Activated naive CD4-positive, alpha-beta T cell treated with anti-CD3 and anti-CD28 coated beads, Interleukin-2, amount 50 U/mL, for 72 hours (primary cell): ENCODE data around the gene EXTL1. TPM values are rescaled to one million over a fixed set of nuclear protein-coding genes. Genes with fewer than 3 reads are reported as not detected.

Experiments
- total RNA-seq, 2 donors: library from RNA; stranded (reverse); gene quantifications; one replicate each; pipeline ENCODE4 v1.2.3, GENCODE V29; 2022

Gene EXTL1
- total RNA-seq, 2 donors from 2014 or later = not detected

Other genes starting within 250 kb of the EXTL1 start
- gene SELENON, start 221.6 kb upstream of the EXTL1 start, total RNA-seq = 10 to 100 TPM; 13.5 to 34.9 TPM
- gene MTFR1L, start 201.8 kb upstream of the EXTL1 start, total RNA-seq = 10 to 100 TPM; 42.6 to 43.9 TPM
- 10 to 100 TPM in 1 of 2 donors, 1 to 10 TPM in 1; 8.6 to 10.6 TPM for gene AUNIP, start 162.3 kb upstream of the EXTL1 start, total RNA-seq
- gene PAQR7, start 146.1 kb upstream of the EXTL1 start, total RNA-seq = 1 to 10 TPM; 4.7 to 9.8 TPM
- gene STMN1, start 115.4 kb upstream of the EXTL1 start, total RNA-seq = 100 to 1,000 TPM; 495 to 786 TPM
- gene PAFAH2, start 23.7 kb upstream of the EXTL1 start, total RNA-seq = 1 to 10 TPM; 8.7 to 9.5 TPM
- gene SLC30A2, start 24.3 kb downstream of the EXTL1 start, total RNA-seq = not detected
- gene TRIM63, start 45.9 kb downstream of the EXTL1 start, total RNA-seq = under 1 TPM in 1 of 2 donors, not detected in 1; 0.31 TPM
- gene PDIK1L, start 90.0 kb downstream of the EXTL1 start, total RNA-seq = 10 to 100 TPM; 12.9 to 22.6 TPM
- not detected for gene FAM110D, start 137.3 kb downstream of the EXTL1 start, total RNA-seq
- gene C1orf232, start 147.2 kb downstream of the EXTL1 start, total RNA-seq = not detected
- gene ZNF593, start 148.1 kb downstream of the EXTL1 start, total RNA-seq = 10 to 100 TPM; 23.0 to 34.4 TPM
- gene ZNF593OS, start 150.1 kb downstream of the EXTL1 start, total RNA-seq = not detected
- gene CNKSR1, start 155.7 kb downstream of the EXTL1 start, total RNA-seq = 1 to 10 TPM; 2.0 to 3.5 TPM
- gene CATSPER4, start 168.8 kb downstream of the EXTL1 start, total RNA-seq = not detected
- 10 to 100 TPM; 26.9 to 92.3 TPM for gene CEP85, start 212.4 kb downstream of the EXTL1 start, total RNA-seq